HepG2 (cell line): ENCODE measurements around the gene CNNM4. TPM values are rescaled to one million over a fixed set of nuclear protein-coding genes. Genes with fewer than 3 reads are reported as not detected.

Source experiments
- ATF7 ChIP-seq, 2 experiments: fragments of 450-650 bp in 1 of 2; sonication (generic) in 1 of 2; formaldehyde crosslinking in 1 of 2; IDR thresholded peaks; 2 replicates each; pipeline versions ENCODE4 v1.4.0 to v1.6.1; 2016 to 2020; ENCODE audit warnings: antibody characterized with exemption in 1 of 2, mild to moderate bottlenecking in 1 of 2, missing genetic modification reagents in 1 of 2
- BRCA1 ChIP-seq: sonication (generic); formaldehyde crosslinking; IDR thresholded peaks from 2 replicates; pipeline ENCODE4 v1.4.0; 2020; ENCODE audit warnings: missing genetic modification reagents
- E2F1 ChIP-seq: sonication (generic); formaldehyde crosslinking; IDR thresholded peaks from 2 replicates; pipeline ENCODE4 v1.5.0; 2020; ENCODE audit warnings: missing genetic modification reagents
- FOXO4 ChIP-seq: sonication (generic); formaldehyde crosslinking; conservative IDR thresholded peaks from 2 replicates; pipeline ENCODE4 v1.8.1; 2023; ENCODE audit warnings: missing genetic modification reagents
- HNRNPUL1 ChIP-seq: fragments of 200-400 bp; formaldehyde crosslinking; IDR thresholded peaks from 2 replicates; pipeline ENCODE4 v1.6.1; 2017; ENCODE audit warnings: low read depth, mild to moderate bottlenecking, low read length, moderate library complexity
- KDM5B ChIP-seq: sonication (generic); formaldehyde crosslinking; IDR thresholded peaks from 2 replicates; pipeline ENCODE4 v1.4.0; 2020; ENCODE audit warnings: missing genetic modification reagents, mild to moderate bottlenecking, borderline replicate concordance
- LCORL ChIP-seq, 2 experiments: fragments of 450-650 bp in 1 of 2; sonication (generic) in 1 of 2; formaldehyde crosslinking in 1 of 2; IDR thresholded peaks; 2 replicates each; pipeline versions ENCODE4 v1.5.0 to v1.6.1; 2017 to 2020; ENCODE audit warnings: antibody characterized with exemption in 1 of 2, missing genetic modification reagents in 1 of 2
- MLLT10 ChIP-seq: sonication (generic); formaldehyde crosslinking; IDR thresholded peaks from 2 replicates; pipeline ENCODE4 v1.4.0; 2020; ENCODE audit warnings: missing genetic modification reagents
- NCOA1 ChIP-seq: sonication (generic); formaldehyde crosslinking; IDR thresholded peaks from 2 replicates; pipeline ENCODE4 v1.9.0; 2021; ENCODE audit warnings: missing genetic modification reagents
- NR2F2 ChIP-seq: IDR thresholded peaks from 2 replicates; pipeline ENCODE4 v1.6.1; 2012; ENCODE audit warnings: low read depth, inconsistent platforms, borderline replicate concordance
- RBFOX2 ChIP-seq: fragments of 200-400 bp; formaldehyde crosslinking; IDR thresholded peaks from 2 replicates; pipeline ENCODE4 v1.6.1; 2017; ENCODE audit warnings: low read depth, mild to moderate bottlenecking, low read length
- SCMH1 ChIP-seq: sonication (generic); formaldehyde crosslinking; IDR thresholded peaks from 2 replicates; pipeline ENCODE4 v1.9.0; 2021; ENCODE audit warnings: missing genetic modification reagents, mild to moderate bottlenecking, borderline replicate concordance
- SMAD1 ChIP-seq: sonication (generic); formaldehyde crosslinking; IDR thresholded peaks from 2 replicates; pipeline ENCODE4 v1.4.0; 2020; ENCODE audit warnings: missing genetic modification reagents, low read depth, mild to moderate bottlenecking, borderline replicate concordance
- SPEN ChIP-seq: sonication (generic); formaldehyde crosslinking; IDR thresholded peaks from 2 replicates; pipeline ENCODE4 v1.5.1; 2020; ENCODE audit warnings: low read depth, mild to moderate bottlenecking, missing genetic modification reagents
- SRSF1 ChIP-seq: fragments of 200-400 bp; formaldehyde crosslinking; optimal IDR thresholded peaks from 2 replicates; pipeline ENCODE3; 2017; ENCODE audit warnings: mild to moderate bottlenecking, low read depth, low read length, moderate library complexity
- WIZ ChIP-seq: sonication (generic); formaldehyde crosslinking; IDR thresholded peaks from 2 replicates; pipeline ENCODE4 v1.5.1; 2020; ENCODE audit warnings: mild to moderate bottlenecking, missing genetic modification reagents
- ZFP91 ChIP-seq: sonication (generic); formaldehyde crosslinking; IDR thresholded peaks from 2 replicates; pipeline ENCODE4 v1.9.0; 2022; ENCODE audit warnings: missing genetic modification reagents, mild to moderate bottlenecking, borderline replicate concordance
- ZNF160 ChIP-seq: sonication (generic); formaldehyde crosslinking; IDR thresholded peaks from 2 replicates; pipeline ENCODE4 v1.8.0; 2022; ENCODE audit warnings: mild to moderate bottlenecking, inconsistent platforms, missing genetic modification reagents
- ZNF260 ChIP-seq: sonication (generic); formaldehyde crosslinking; IDR thresholded peaks from 2 replicates; pipeline ENCODE4 v1.4.0; 2020; ENCODE audit warnings: missing genetic modification reagents, low read depth, mild to moderate bottlenecking, borderline replicate concordance
- ZNF350 ChIP-seq: sonication (generic); formaldehyde crosslinking; IDR thresholded peaks from 2 replicates; pipeline ENCODE4 v1.4.0; 2020; ENCODE audit warnings: mild to moderate bottlenecking, low read depth, missing genetic modification reagents, borderline replicate concordance
- ZNF460 ChIP-seq: sonication (generic); formaldehyde crosslinking; IDR thresholded peaks from 2 replicates; pipeline ENCODE4 v1.5.1; 2020; ENCODE audit warnings: missing genetic modification reagents, mild to moderate bottlenecking, borderline replicate concordance
- ZNF501 ChIP-seq: sonication (generic); formaldehyde crosslinking; IDR thresholded peaks from 2 replicates; pipeline ENCODE4 v1.5.1; 2020; ENCODE audit warnings: mild to moderate bottlenecking, moderate library complexity, missing genetic modification reagents
- ZNF605 ChIP-seq: sonication (generic); formaldehyde crosslinking; IDR thresholded peaks from 2 replicates; pipeline ENCODE4 v1.8.0; 2022; ENCODE audit warnings: mild to moderate bottlenecking, missing genetic modification reagents
- ZNF747 ChIP-seq: sonication (generic); formaldehyde crosslinking; IDR thresholded peaks from 2 replicates; pipeline ENCODE4 v1.8.1; 2023; ENCODE audit warnings: missing genetic modification reagents, mild to moderate bottlenecking, borderline replicate concordance
- ZSCAN21 ChIP-seq: sonication (generic); formaldehyde crosslinking; IDR thresholded peaks from 2 replicates; pipeline ENCODE4 v1.8.0; 2022; ENCODE audit warnings: mild to moderate bottlenecking, missing genetic modification reagents, moderate library complexity, borderline replicate concordance
- polyA plus RNA-seq, 8 experiments: library from polyadenylated mRNA; depleted of rRNA in 3 of 8; stranded (reverse) in 7 of 8; unstranded in 1 of 8; fragments of >200 nt; fragmentation: Illumina TruSeq in 4 of 8; extraction: Trizol in 4 of 8; gene quantifications; 2 replicates each; pipeline versions ENCODE4 v1.2.1 to v1.2.3, GENCODE V29; 2011 to 2016; ENCODE audit warnings: low read depth in 4 of 8, missing spikeins in 1 of 8, mixed read lengths in 1 of 8; ENCODE audit not compliant: insufficient read depth in 1 of 8
- total RNA-seq, 5 experiments: library from RNA; depleted of rRNA; stranded (reverse); fragments of >200 nt; fragmentation: Illumina TruSeq; extraction: Trizol; gene quantifications; 2 replicates each; pipeline ENCODE4 v1.2.3, GENCODE V29; 2016; ENCODE audit warnings: low read depth in 1 of 5

The CNNM4 gene
- total and polyA plus RNA-seq, 2 of the 13 experiments (the other 11 are each of a cell fraction or from before 2014, with no cell fraction given) = 5.9 to 8.4 TPM

GRCh38 chr2:96809951-96810782 lies 49.5 kb downstream of the CNNM4 start (continued):
- TF ChIP-seq ZNF460 (CRISPR knock-in tag) (no peak), FOXO4 (0 out of 2 replicates have a peak, but pooled peaks have one; percentile 82), ZNF260 (CRISPR knock-in tag) (no peak), LCORL (IDR thresholded peaks at IDR 0.05) (no peak), LCORL (CRISPR knock-in tag; IDR thresholded peaks at IDR 0.05) (peak; percentile 58; the same call in 1 of the 2 replicates), HNRNPUL1 (no peak), ZNF747 (CRISPR knock-in tag) (no peak), KDM5B (CRISPR knock-in tag) (peak; percentile 18; the same call in 1 of the 2 replicates), ATF7 (IDR thresholded peaks at IDR 0.05) (no peak), ATF7 (CRISPR knock-in tag; IDR thresholded peaks at IDR 0.05) (0 out of 2 replicates have a peak, but pooled peaks have one; percentile 12), WIZ (CRISPR knock-in tag) (no peak), E2F1 (no peak), SCMH1 (CRISPR knock-in tag) (no peak), RBFOX2 (no peak), BRCA1 (CRISPR knock-in tag) (no peak), SPEN (CRISPR knock-in tag) (no peak), NCOA1 (CRISPR knock-in tag) (no peak), MLLT10 (no peak), ZNF350 (CRISPR knock-in tag) (no peak), ZNF160 (no peak), NR2F2 (no peak), ZNF501 (CRISPR knock-in tag) (peak; percentile 78), SMAD1 (CRISPR knock-in tag) (no peak; the same call in 1 of the 2 replicates), SRSF1 (peak; percentile 9), ZNF605 (CRISPR knock-in tag) (peak; percentile 71; the same call in 1 of the 2 replicates), ZFP91 (CRISPR knock-in tag) (peak; percentile 50; the same call in 1 of the 2 replicates), ZSCAN21 (CRISPR knock-in tag) (no peak)
